CD14-positive monocyte (primary cell): ENCODE data around the gene HDAC8. TPM values are rescaled to one million over a fixed set of nuclear protein-coding genes. Genes with fewer than 3 reads are reported as not detected.

ENCODE experiments used
- DNase-seq, 3 donors: peaks; one replicate each; pipeline ENCODE4 v3.0.0-alpha.2; 2011 to 2022
- H2AFZ ChIP-seq: 2 replicates; pipeline ENCODE4 v1.6.0; 2012; ENCODE audit warnings: mild to moderate bottlenecking, low read depth, low read length, inconsistent platforms; ENCODE audit not compliant: insufficient read depth, poor library complexity, severe bottlenecking
- H3K27ac ChIP-seq, 2 donors: 1 replicate in 1 of 2; 2 replicates in 1 of 2; pipeline ENCODE4 v1.5.1; 2012 to 2013; ENCODE audit warnings: low read length in 2 of 2, control low read depth in 1 of 2, inconsistent platforms in 1 of 2, low read depth in 1 of 2, mild to moderate bottlenecking in 1 of 2
- H3K27me3 ChIP-seq, 2 donors: one replicate each; pipeline versions ENCODE4 v1.6.0 to v1.6.1; 2011 to 2013; ENCODE audit warnings: low read length in 2 of 2; ENCODE audit not compliant: control insufficient read depth in 2 of 2, insufficient read depth in 2 of 2
- H3K36me3 ChIP-seq, 2 donors: replicated peaks in 1 of 2; 1 replicate in 1 of 2; 2 replicates in 1 of 2; pipeline versions ENCODE4 v1.5.1 to v1.6.1; 2012 to 2013; ENCODE audit warnings: low read length in 2 of 2, control low read depth in 1 of 2, inconsistent platforms in 1 of 2, mild to moderate bottlenecking in 1 of 2; ENCODE audit not compliant: insufficient read depth in 2 of 2, control insufficient read depth in 1 of 2
- H3K4me1 ChIP-seq, 2 donors: 1 replicate in 1 of 2; 2 replicates in 1 of 2; pipeline versions ENCODE4 v1.5.1 to v1.6.1; 2012 to 2013; ENCODE audit warnings: low read length in 2 of 2, control low read depth in 1 of 2, inconsistent platforms in 1 of 2, mild to moderate bottlenecking in 1 of 2, moderate library complexity in 1 of 2; ENCODE audit not compliant: insufficient read depth in 2 of 2, control insufficient read depth in 1 of 2
- H3K4me2 ChIP-seq: replicated peaks from 2 replicates; pipeline ENCODE3; 2012; ENCODE audit warnings: low read length, moderate library complexity, mild to moderate bottlenecking; ENCODE audit not compliant: poor library complexity, severe bottlenecking; ENCODE audit errors: extremely low read depth
- H3K4me3 ChIP-seq, 3 experiments: fragments of 200-600 bp in 1 of 3; sonication (generic) in 1 of 3; replicated peaks in 1 of 3; 1 replicate in 2 of 3; 2 replicates in 1 of 3; pipeline ENCODE4 v1.5.1; 2011 to 2013; ENCODE audit warnings: low read length in 3 of 3, mild to moderate bottlenecking in 3 of 3, control low read depth in 2 of 3, low read depth in 2 of 3, inconsistent platforms in 1 of 3, moderate library complexity in 1 of 3
- H3K79me2 ChIP-seq: 2 replicates; pipeline ENCODE4 v1.6.0; 2012; ENCODE audit warnings: mild to moderate bottlenecking, control low read depth, inconsistent platforms, low read length, moderate library complexity; ENCODE audit not compliant: insufficient read depth
- H3K9ac ChIP-seq: 2 replicates; pipeline ENCODE4 v1.6.0; 2017; ENCODE audit warnings: low read length, mild to moderate bottlenecking; ENCODE audit not compliant: insufficient read depth, poor library complexity, severe bottlenecking
- H3K9me3 ChIP-seq, 2 donors: replicated peaks in 1 of 2; 1 replicate in 1 of 2; 2 replicates in 1 of 2; pipeline versions ENCODE4 v1.5.1 to v1.6.1; 2012 to 2013; ENCODE audit warnings: low read length in 2 of 2, control low read depth in 1 of 2; ENCODE audit not compliant: control insufficient read depth in 1 of 2, insufficient read depth in 1 of 2
- H4K20me1 ChIP-seq: 2 replicates; pipeline ENCODE4 v1.6.0; 2012; ENCODE audit warnings: mild to moderate bottlenecking, low read length, control low read depth, moderate library complexity; ENCODE audit not compliant: insufficient read depth
- H3K27ac Mint-ChIP-seq, 7 donors: one replicate each; pipeline ENCODE4 v1.8.0; 2020; ENCODE audit warnings: mild to moderate bottlenecking in 7 of 7, mixed read lengths in 7 of 7, moderate library complexity in 6 of 7, inconsistent platforms in 2 of 7
- H3K27me3 Mint-ChIP-seq, 3 donors: one replicate each; pipeline ENCODE4 v1.8.0; 2021 to 2022; ENCODE audit warnings: low read depth in 3 of 3, mild to moderate bottlenecking in 3 of 3, mixed read lengths in 3 of 3, moderate library complexity in 3 of 3, inconsistent platforms in 1 of 3
- H3K36me3 Mint-ChIP-seq, 2 donors: one replicate each; pipeline ENCODE4 v1.8.0; 2020; ENCODE audit warnings: mixed read lengths in 2 of 2, inconsistent platforms in 1 of 2, mild to moderate bottlenecking in 1 of 2
- H3K4me1 Mint-ChIP-seq: one replicate; pipeline ENCODE4 v1.8.0; 2020; ENCODE audit warnings: mild to moderate bottlenecking, mixed read lengths
- H3K4me3 Mint-ChIP-seq, 2 donors: one replicate each; pipeline ENCODE4 v1.8.0; 2020; ENCODE audit warnings: mild to moderate bottlenecking in 2 of 2, mixed read lengths in 2 of 2, moderate library complexity in 1 of 2
- H3K9me3 Mint-ChIP-seq, 7 donors: one replicate each; pipeline ENCODE4 v1.8.0; 2020 to 2022; ENCODE audit warnings: mixed read lengths in 7 of 7, mild to moderate bottlenecking in 6 of 7, moderate library complexity in 6 of 7, inconsistent platforms in 2 of 7
- WGBS: methylation state at CpG from one replicate; pipeline ENCODE4 v1.1.5; 2013; ENCODE audit warnings: missing lambda C conversion rate; ENCODE audit not compliant: insufficient coverage; 5-methylcytosine and 5-hydroxymethylcytosine counted together
- intact Hi-C, 2 donors: fragments of 100-400 bp; cut with micrococcal nuclease; formaldehyde crosslinking; loops; one replicate each; pipeline versions ENCODE4 v1.15.0 to v1.15.1; 2023
- polyA plus RNA-seq, 3 donors: library from polyadenylated mRNA; depleted of rRNA in 1 of 3; unstranded in 2 of 3; stranded (reverse) in 1 of 3; fragments of 300-500 nt in 2 of 3; fragments of >200 nt in 1 of 3; fragmentation: Illumina TruSeq in 2 of 3; gene quantifications; 1 replicate in 2 of 3; 2 replicates in 1 of 3; pipeline ENCODE4 v1.2.3, GENCODE V29; 2012 to 2021
- TF ChIP-seq, protein P1 (sequence below): fragments of 200-600 bp; IDR thresholded peaks from one replicate; pipeline ENCODE4 v1.8.0; 2022; ENCODE audit warnings: antibody characterized with exemption, mild to moderate bottlenecking

HDAC8 gene
- polyA plus RNA-seq, 3 donors, result 14.3 to 22.9 (median 20.5) TPM

DNA sequence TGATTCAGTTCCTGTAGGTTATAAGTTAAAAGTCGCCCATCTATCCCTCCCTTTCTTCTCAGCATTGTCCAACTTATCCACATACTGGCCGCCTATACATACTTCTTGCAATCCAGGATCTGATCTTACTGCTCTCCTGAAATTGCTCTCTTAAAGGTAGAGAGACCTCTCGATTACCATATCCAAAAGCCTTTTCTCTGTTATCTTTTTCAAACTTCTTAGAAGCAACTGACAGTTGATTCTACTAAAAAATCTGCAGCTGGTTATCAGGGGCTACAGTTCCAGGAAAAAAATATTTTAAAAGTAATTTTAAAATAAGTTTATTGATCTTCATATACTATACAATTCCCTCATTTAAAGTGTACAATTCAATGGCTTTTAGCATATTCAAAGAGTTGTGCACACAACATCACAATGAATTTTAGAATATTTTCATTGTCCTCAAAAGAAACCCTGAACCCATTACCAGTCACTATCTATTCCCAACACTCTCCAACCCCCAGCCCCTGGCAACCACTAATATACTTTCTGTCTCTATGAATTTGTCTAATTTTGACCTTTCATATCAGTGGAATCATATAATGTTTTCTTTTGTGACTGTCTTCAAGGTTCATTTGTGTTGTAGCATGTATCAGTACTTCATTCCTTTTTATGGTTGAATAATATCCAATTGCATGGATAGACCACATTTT, 102.0 kb downstream of the HDAC8 start:
- TF ChIP-seq, protein P1, sequence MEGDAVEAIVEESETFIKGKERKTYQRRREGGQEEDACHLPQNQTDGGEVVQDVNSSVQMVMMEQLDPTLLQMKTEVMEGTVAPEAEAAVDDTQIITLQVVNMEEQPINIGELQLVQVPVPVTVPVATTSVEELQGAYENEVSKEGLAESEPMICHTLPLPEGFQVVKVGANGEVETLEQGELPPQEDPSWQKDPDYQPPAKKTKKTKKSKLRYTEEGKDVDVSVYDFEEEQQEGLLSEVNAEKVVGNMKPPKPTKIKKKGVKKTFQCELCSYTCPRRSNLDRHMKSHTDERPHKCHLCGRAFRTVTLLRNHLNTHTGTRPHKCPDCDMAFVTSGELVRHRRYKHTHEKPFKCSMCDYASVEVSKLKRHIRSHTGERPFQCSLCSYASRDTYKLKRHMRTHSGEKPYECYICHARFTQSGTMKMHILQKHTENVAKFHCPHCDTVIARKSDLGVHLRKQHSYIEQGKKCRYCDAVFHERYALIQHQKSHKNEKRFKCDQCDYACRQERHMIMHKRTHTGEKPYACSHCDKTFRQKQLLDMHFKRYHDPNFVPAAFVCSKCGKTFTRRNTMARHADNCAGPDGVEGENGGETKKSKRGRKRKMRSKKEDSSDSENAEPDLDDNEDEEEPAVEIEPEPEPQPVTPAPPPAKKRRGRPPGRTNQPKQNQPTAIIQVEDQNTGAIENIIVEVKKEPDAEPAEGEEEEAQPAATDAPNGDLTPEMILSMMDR, result no peak
- no peak overlapping the region for H3K9ac ChIP-seq
- no peak overlapping the region for H2AFZ ChIP-seq
- H3K4me1 Mint-ChIP-seq, result no peaks in the 10 kb centered on the region
- no peaks in the 10 kb centered on the region for H3K4me1 ChIP-seq
- H3K27ac Mint-ChIP-seq, result peak overlapping the region in 1 of 7 donors; percentile 7
- H3K9me3 ChIP-seq, result no peaks in the 10 kb centered on the region
- no peaks in the 10 kb centered on the region for H4K20me1 ChIP-seq
- H3K79me2 ChIP-seq, result no peaks in the 10 kb centered on the region
- no peaks in the 10 kb centered on the region for H3K27me3 ChIP-seq
- no peak overlapping the region for H3K27ac ChIP-seq
- peaks cover 0 to 2% (median 2%) of the 10 kb centered on the region in 3 donors for H3K27me3 Mint-ChIP-seq
- H3K36me3 Mint-ChIP-seq, result peaks cover 17 to 36% of the 10 kb centered on the region in 2 donors
- H3K9me3 Mint-ChIP-seq, result peaks cover 0 to 13% (median 6%) of the 10 kb centered on the region in 7 donors
- no peak overlapping the region for H3K4me3 Mint-ChIP-seq
- no peak overlapping the region for H3K4me3 ChIP-seq
- intact Hi-C loops, result no loop called here
- no peak for DNase-seq
- no CpG with 5 or more reads among the region's 3 CpGs for WGBS
- no peak overlapping the region for H3K4me2 ChIP-seq
- no peaks in the 10 kb centered on the region for H3K36me3 ChIP-seq

DNA sequence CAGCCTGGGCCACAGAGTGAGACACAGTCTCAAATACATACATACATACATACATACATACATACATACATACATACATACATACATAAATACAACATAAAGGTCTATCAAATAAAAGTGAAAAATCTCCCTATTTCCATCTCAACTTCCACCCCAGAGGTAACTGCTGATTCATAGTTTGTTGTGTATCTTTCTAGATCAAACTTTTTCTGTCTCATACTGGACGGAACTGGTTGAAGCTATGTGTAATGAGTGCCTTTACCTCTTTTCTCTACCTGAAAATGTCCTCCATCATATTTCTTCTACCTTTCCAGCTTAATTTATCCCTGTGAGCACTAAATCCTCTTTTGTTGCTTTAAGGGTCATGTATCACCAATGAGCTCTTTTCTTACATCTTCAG, 102.5 kb downstream of the HDAC8 start:
- Mint-ChIP-seq H3K4me3 (no peak overlapping the region), H3K4me1 (no peaks in the 10 kb centered on the region), H3K9me3 (peaks cover 0 to 13% (median 6%) of the 10 kb centered on the region in 7 donors), H3K36me3 (peaks cover 14 to 32% of the 10 kb centered on the region in 2 donors), H3K27ac (no peak overlapping the region), H3K27me3 (peaks cover 0 to 2% (median 2%) of the 10 kb centered on the region in 3 donors)
- Histone ChIP-seq H3K4me2 (no peak overlapping the region), H3K9me3 (no peaks in the 10 kb centered on the region), H3K9ac (no peak overlapping the region), H4K20me1 (no peaks in the 10 kb centered on the region), H3K4me1 (no peaks in the 10 kb centered on the region), H3K27me3 (no peaks in the 10 kb centered on the region), H3K27ac (no peak overlapping the region), H3K36me3 (no peaks in the 10 kb centered on the region), H3K79me2 (no peaks in the 10 kb centered on the region), H3K4me3 (no peak overlapping the region), H2AFZ (no peak overlapping the region)
- WGBS, result no CpG with 5 or more reads among the region's 1 CpG
- intact Hi-C loops, result no loop called here
- TF ChIP-seq, protein P1, result no peak
- no peak for DNase-seq
